Measurements from ENCODE around the gene HIP1R. TPM values are rescaled to one million over a fixed set of nuclear protein-coding genes. Genes with fewer than 3 reads are reported as not detected.

The HIP1R gene
- total and polyA plus RNA-seq, 2 of the 4 experiments (the other 2 are of a cell fraction), result 13.8 to 18.5 TPM

DNA sequence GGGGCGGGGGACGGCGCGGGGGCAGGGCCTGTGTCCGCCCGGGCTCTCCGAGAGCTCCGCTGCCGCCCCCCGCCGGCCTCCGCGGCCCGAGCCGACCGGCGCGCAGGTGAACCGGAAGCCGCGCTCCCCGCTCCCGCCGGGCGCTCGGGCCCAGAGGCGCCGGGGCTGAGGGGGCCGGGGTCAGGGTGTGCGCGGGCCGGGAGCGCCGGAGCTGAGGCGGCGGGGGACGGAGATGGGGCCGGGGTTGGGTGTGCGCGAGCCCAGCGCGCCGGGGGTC lies 431 bp downstream of the HIP1R start (continued):
- TF ChIP-seq ELK1 (IDR thresholded peaks at IDR 0.05; ENCODE audit: borderline replicate concordance, low read depth, low read length), result no peak
- TF ChIP-seq RAD21 (IDR thresholded peaks at IDR 0.05; ENCODE audit: low read length), result no peak

GRCh38 chr12:122836027-122836921 lies 1.0 kb downstream of the HIP1R start:
- POLR2A ChIA-PET (ENCODE audit: unreplicated experiment), result interaction anchor here (0.6 to 1.0 kb wide), 2 partner anchors 110 to 888 kb away, joined by 4 to 20 read pairs; no protein-coding TSS in a partner anchor
- H3K4me3 ChIP-seq (ENCODE audit: insufficient read depth, low read depth, low read length), result peak overlapping the region; percentile 62
- H3K4me2 ChIP-seq (ENCODE audit: low read depth, low read length), result peak overlapping the region; percentile 82
- in situ Hi-C loops (cut with MboI; ENCODE audit: low sequenced_read_pairs), result no loop called here
- BruUV-seq (replicated peaks), result no TSS peak
- no peak overlapping the region for H4K5ac ChIP-seq (ENCODE audit: low read depth, low read length)
- peaks cover 4% of the 10 kb centered on the region; the same call in 1 of the 2 replicates for H4K20me1 ChIP-seq (ENCODE audit: insufficient read depth, low read length)
- ATAC-seq (ENCODE audit: low read depth) (peak; percentile 12), DNase-seq (peak; percentile 16)
- no peaks in the 10 kb centered on the region for H3K36me3 ChIP-seq (ENCODE audit: control insufficient read depth, insufficient read depth, low read length)
- H4K8ac ChIP-seq (ENCODE audit: low read depth in 2 of 2, low read length in 2 of 2), result 0 out of 4 replicates have a peak overlapping the region, but pooled peaks of 1 of the 2 experiments have one; percentile 13
- peak overlapping the region; percentile 3; the same call in 1 of the 2 replicates for H3K14ac ChIP-seq (replicated peaks; ENCODE audit: low read depth, low read length)
- no peak overlapping the region for H3K56ac ChIP-seq (ENCODE audit: extremely low read depth, insufficient read depth, low read length)
- no peak overlapping the region for H2BK120ac ChIP-seq (ENCODE audit: low read depth, low read length)
- peaks cover 16% of the 10 kb centered on the region for H3K9me1 ChIP-seq (ENCODE audit: insufficient read depth, low read length)
- dilution Hi-C loops (cut with HindIII; ENCODE audit: low sequenced_read_pairs, unreplicated experiment), result no loop called here
- H3K18ac ChIP-seq (ENCODE audit: low read depth, low read length), result no peak overlapping the region
- no peaks in the 10 kb centered on the region for H3K27me3 ChIP-seq (ENCODE audit: control insufficient read depth, insufficient read depth, low read length)
- no peak overlapping the region for H2BK15ac ChIP-seq (ENCODE audit: low read depth, low read length)
- H3K79me1 ChIP-seq (ENCODE audit: low read depth in 1 of 2, low read length in 2 of 2), result peaks cover 14 to 40% of the 10 kb centered on the region in 2 experiments; a peak in 3 of 4 replicates
- H2AK5ac ChIP-seq (ENCODE audit: low read depth, low read length), result no peak overlapping the region; the same call in 1 of the 2 replicates
- H4K91ac ChIP-seq (ENCODE audit: insufficient read depth, low read depth, low read length), result no peak overlapping the region
- H3K4me1 ChIP-seq (ENCODE audit: control insufficient read depth, insufficient read depth, low read length), result peaks cover 13% of the 10 kb centered on the region
- H3K9ac ChIP-seq (ENCODE audit: low read depth, low read length), result peak overlapping the region; percentile 28; the same call in 1 of the 2 replicates
- H3K23ac ChIP-seq (ENCODE audit: low read depth, low read length), result peak overlapping the region; percentile 33
- peak overlapping the region; percentile 73 for H2AK9ac ChIP-seq (replicated peaks; ENCODE audit: low read depth, low read length, poor library complexity)
- H2BK20ac ChIP-seq (ENCODE audit: low read depth, low read length), result no peak overlapping the region
- no peak overlapping the region for H3K27ac ChIP-seq (ENCODE audit: insufficient read depth, low read length)
- 0% methylated on average over 2 of the region's 42 CpGs; no CpG with 5 or more reads in 1 of the 2 experiments for WGBS, 2 experiments (ENCODE audit: extremely low coverage in 2 of 2, insufficient read length in 1 of 2)
- intact Hi-C loops (cut with micrococcal nuclease), result no loop called here
- H2AFZ ChIP-seq (replicated peaks; ENCODE audit: low read length, poor library complexity), result peak overlapping the region; percentile 88
- no peak overlapping the region for H2BK5ac ChIP-seq (ENCODE audit: low read depth, low read length, poor library complexity, severe bottlenecking)
- CTCF ChIA-PET, result no interaction called here
- no peaks in the 10 kb centered on the region for H3K9me3 ChIP-seq (ENCODE audit: control insufficient read depth, insufficient read depth, low read length)
- no peak overlapping the region for H3K4ac ChIP-seq (ENCODE audit: low read depth, low read length)
- no peak for TF ChIP-seq RCOR1 (IDR thresholded peaks at IDR 0.05; ENCODE audit: insufficient replicate concordance, low read length)
- no peak for TF ChIP-seq CEBPB (IDR thresholded peaks at IDR 0.05; ENCODE audit: low read depth, low read length)
- TF ChIP-seq RFX5 (IDR thresholded peaks at IDR 0.05; ENCODE audit: low read depth, low read length), result no peak
- TF ChIP-seq BHLHE40 (IDR thresholded peaks at IDR 0.05; ENCODE audit: low read depth, low read length), result no peak
- TF ChIP-seq CTCF (conservative IDR thresholded peaks at IDR 0.05; ENCODE audit: low read depth, low read length), result no peak
- no peak for TF ChIP-seq POLR2A (IDR thresholded peaks at IDR 0.05; ENCODE audit: low read depth, low read length)
- TF ChIP-seq SMC3 (IDR thresholded peaks at IDR 0.05; ENCODE audit: low read depth, low read length), result no peak
- TF ChIP-seq MXI1 (IDR thresholded peaks at IDR 0.05; ENCODE audit: borderline replicate concordance, low read depth, low read length), result no peak
- TF ChIP-seq ELK1 (IDR thresholded peaks at IDR 0.05; ENCODE audit: borderline replicate concordance, low read depth, low read length), result no peak
- TF ChIP-seq NFE2L2 (IDR thresholded peaks at IDR 0.05; ENCODE audit: low read depth, low read length), result no peak

All from IMR-90 (cell line).